ENCODE data around the gene CDC42BPA. TPM values are rescaled to one million over a fixed set of nuclear protein-coding genes. Genes with fewer than 3 reads are reported as not detected.

Gene CDC42BPA
- total RNA-seq, 1 experiment from 2014 or later, result not detected

DNA sequence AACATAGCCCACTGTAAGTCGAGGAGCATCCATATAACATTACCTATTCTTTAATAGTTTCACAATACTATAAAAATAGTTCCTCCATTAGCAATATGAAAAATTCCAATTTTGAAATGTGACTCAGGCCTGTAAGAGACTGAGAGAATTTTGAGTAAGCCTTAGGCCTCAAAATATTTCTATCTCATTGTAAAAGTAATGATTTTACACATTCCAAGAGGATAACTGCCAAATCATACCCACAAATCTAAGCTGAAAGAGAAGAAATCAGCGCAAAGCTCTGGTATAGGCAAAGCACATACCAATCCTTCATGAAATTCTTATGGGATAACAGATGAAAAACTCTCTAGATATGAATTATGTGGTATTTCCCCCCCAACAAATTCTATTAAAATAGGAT, 144.1 kb downstream of the CDC42BPA start:
- Histone ChIP-seq H3K4me2 (ENCODE audit: low read depth, low read length, poor library complexity, severe bottlenecking) (no peak overlapping the region), H3K4me1 (ENCODE audit: low read length) (no peaks in the 10 kb centered on the region), H3K4me3 (ENCODE audit: low read length) (no peak overlapping the region), H4K20me1 (ENCODE audit: insufficient read depth, low read depth, low read length) (no peaks in the 10 kb centered on the region), H3K9ac (ENCODE audit: low read length) (no peak overlapping the region), H2AFZ (ENCODE audit: low read length) (no peak overlapping the region), H3K9me3 (ENCODE audit: low read length) (no peaks in the 10 kb centered on the region), H3K27me3 (ENCODE audit: low read length) (no peaks in the 10 kb centered on the region), H3K36me3 (ENCODE audit: insufficient read depth, low read length) (no peaks in the 10 kb centered on the region), H3K9me2 (replicated peaks; ENCODE audit: insufficient read depth, low read length) (no peaks in the 10 kb centered on the region), H3K27ac (ENCODE audit: low read length) (no peak overlapping the region), H3K79me2 (ENCODE audit: low read length) (no peaks in the 10 kb centered on the region)
- DNase-seq, result no peak

DNA sequence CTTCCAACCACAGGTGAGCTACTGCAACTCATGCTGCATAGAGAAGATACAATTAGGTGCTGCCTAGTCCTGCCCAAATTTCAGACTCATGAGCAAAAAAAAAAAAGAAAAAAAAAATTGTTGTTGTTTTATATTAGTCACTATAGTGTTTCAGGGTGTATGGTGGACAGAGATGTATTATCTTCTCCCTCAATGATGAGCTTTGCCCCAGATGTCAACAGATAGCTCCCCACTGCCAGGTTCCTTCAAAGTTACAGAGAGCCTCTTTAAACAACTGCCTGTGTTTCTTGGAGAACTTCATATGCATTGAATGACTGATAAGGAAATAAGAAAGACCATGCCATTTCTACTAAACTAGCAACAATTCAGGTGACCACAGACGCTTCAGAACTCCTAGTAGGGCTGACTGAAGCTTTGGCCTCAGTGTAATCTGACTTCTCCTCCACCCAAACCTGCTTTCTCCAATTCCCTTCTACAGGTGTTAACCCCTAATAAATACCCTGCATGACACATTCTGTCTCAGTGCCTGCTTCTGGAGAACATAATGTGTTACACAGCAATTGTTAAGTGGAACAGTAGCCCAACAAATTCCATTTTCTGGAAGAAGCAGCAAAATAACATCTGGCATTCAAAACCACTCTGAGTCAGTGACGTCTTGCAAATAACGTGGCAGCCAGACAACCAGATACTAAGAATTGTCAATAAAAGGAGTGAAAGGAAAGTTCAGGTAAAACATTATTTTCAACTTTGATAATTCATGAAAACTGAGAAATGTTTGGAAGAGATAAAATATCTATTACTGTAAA, 147.7 kb downstream of the CDC42BPA start:
- H3K9me3 ChIP-seq (ENCODE audit: low read length), result no peaks in the 10 kb centered on the region
- no peaks in the 10 kb centered on the region for H3K9me2 ChIP-seq (replicated peaks; ENCODE audit: insufficient read depth, low read length)
- no peaks in the 10 kb centered on the region for H3K79me2 ChIP-seq (ENCODE audit: low read length)
- no peak for DNase-seq
- no peak overlapping the region for H3K4me3 ChIP-seq (ENCODE audit: low read length)
- no peak overlapping the region for H3K27ac ChIP-seq (ENCODE audit: low read length)
- no peak overlapping the region for H3K4me2 ChIP-seq (ENCODE audit: low read depth, low read length, poor library complexity, severe bottlenecking)
- H2AFZ ChIP-seq (ENCODE audit: low read length), result no peak overlapping the region
- no peaks in the 10 kb centered on the region for H3K4me1 ChIP-seq (ENCODE audit: low read length)
- no peaks in the 10 kb centered on the region for H4K20me1 ChIP-seq (ENCODE audit: insufficient read depth, low read depth, low read length)
- no peaks in the 10 kb centered on the region for H3K36me3 ChIP-seq (ENCODE audit: insufficient read depth, low read length)
- no peak overlapping the region for H3K9ac ChIP-seq (ENCODE audit: low read length)
- H3K27me3 ChIP-seq (ENCODE audit: low read length), result no peaks in the 10 kb centered on the region

DNA sequence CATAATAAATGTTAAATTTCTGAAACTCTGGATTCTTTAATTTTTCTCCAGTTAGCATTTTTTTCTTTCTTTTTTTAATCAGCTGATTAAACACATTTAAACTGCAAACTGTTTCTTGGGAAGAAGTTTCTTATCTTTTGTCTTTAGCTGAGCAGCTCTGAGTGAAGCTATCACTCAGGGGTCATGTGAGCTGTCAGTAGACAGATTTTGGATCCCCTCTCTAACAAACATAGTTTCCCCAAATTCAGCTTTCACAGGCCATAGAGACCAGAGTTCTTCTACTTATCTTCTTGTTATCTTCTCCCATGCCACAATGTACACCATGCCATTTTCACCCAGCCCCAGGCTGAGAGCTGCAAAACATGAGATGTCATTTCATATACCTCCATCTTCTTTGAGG, 148.9 kb downstream of the CDC42BPA start:
- H3K27me3 ChIP-seq (ENCODE audit: low read length), result no peaks in the 10 kb centered on the region
- no peaks in the 10 kb centered on the region for H4K20me1 ChIP-seq (ENCODE audit: insufficient read depth, low read depth, low read length)
- no peaks in the 10 kb centered on the region for H3K36me3 ChIP-seq (ENCODE audit: insufficient read depth, low read length)
- DNase-seq, result no peak
- H3K9ac ChIP-seq (ENCODE audit: low read length), result no peak overlapping the region
- no peak overlapping the region for H3K4me2 ChIP-seq (ENCODE audit: low read depth, low read length, poor library complexity, severe bottlenecking)
- H3K9me2 ChIP-seq (replicated peaks; ENCODE audit: insufficient read depth, low read length), result no peaks in the 10 kb centered on the region
- no peaks in the 10 kb centered on the region for H3K9me3 ChIP-seq (ENCODE audit: low read length)
- no peaks in the 10 kb centered on the region for H3K79me2 ChIP-seq (ENCODE audit: low read length)
- no peaks in the 10 kb centered on the region for H3K4me1 ChIP-seq (ENCODE audit: low read length)
- H3K27ac ChIP-seq (ENCODE audit: low read length), result no peak overlapping the region
- H2AFZ ChIP-seq (ENCODE audit: low read length), result no peak overlapping the region
- H3K4me3 ChIP-seq (ENCODE audit: low read length), result no peak overlapping the region

GRCh38 chr1:227167276-227168101, 150.8 kb downstream of the CDC42BPA start:
- H3K27ac ChIP-seq (ENCODE audit: low read length), result no peak overlapping the region
- H3K4me1 ChIP-seq (ENCODE audit: low read length), result no peaks in the 10 kb centered on the region
- no peak overlapping the region for H2AFZ ChIP-seq (ENCODE audit: low read length)
- H3K27me3 ChIP-seq (ENCODE audit: low read length), result no peaks in the 10 kb centered on the region
- H3K4me2 ChIP-seq (ENCODE audit: low read depth, low read length, poor library complexity, severe bottlenecking), result no peak overlapping the region
- H3K36me3 ChIP-seq (ENCODE audit: insufficient read depth, low read length), result no peaks in the 10 kb centered on the region
- no peak overlapping the region for H3K4me3 ChIP-seq (ENCODE audit: low read length)
- H3K9me3 ChIP-seq (ENCODE audit: low read length), result no peaks in the 10 kb centered on the region
- no peak overlapping the region for H3K9ac ChIP-seq (ENCODE audit: low read length)
- no peaks in the 10 kb centered on the region for H3K79me2 ChIP-seq (ENCODE audit: low read length)
- DNase-seq, result no peak
- no peaks in the 10 kb centered on the region for H4K20me1 ChIP-seq (ENCODE audit: insufficient read depth, low read depth, low read length)
- no peaks in the 10 kb centered on the region for H3K9me2 ChIP-seq (replicated peaks; ENCODE audit: insufficient read depth, low read length)

GRCh38 chr1:227166559-227166958, 151.7 kb downstream of the CDC42BPA start:
- H3K79me2 ChIP-seq (ENCODE audit: low read length), result no peaks in the 10 kb centered on the region

GRCh38 chr1:227161470-227161869, 156.8 kb downstream of the CDC42BPA start:
- Histone ChIP-seq H3K79me2 (ENCODE audit: low read length) (no peaks in the 10 kb centered on the region), H3K9me2 (replicated peaks; ENCODE audit: insufficient read depth, low read length) (no peaks in the 10 kb centered on the region), H3K9me3 (ENCODE audit: low read length) (no peaks in the 10 kb centered on the region)

More at GRCh38 chr1:227166559-227166958, 151.7 kb downstream of the CDC42BPA start:
- H4K20me1 ChIP-seq (ENCODE audit: insufficient read depth, low read depth, low read length), result no peaks in the 10 kb centered on the region
- DNase-seq, result no peak
- no peaks in the 10 kb centered on the region for H3K9me2 ChIP-seq (replicated peaks; ENCODE audit: insufficient read depth, low read length)
- H3K4me2 ChIP-seq (ENCODE audit: low read depth, low read length, poor library complexity, severe bottlenecking), result no peak overlapping the region
- no peaks in the 10 kb centered on the region for H3K36me3 ChIP-seq (ENCODE audit: insufficient read depth, low read length)
- no peak overlapping the region for H3K9ac ChIP-seq (ENCODE audit: low read length)
- H3K27me3 ChIP-seq (ENCODE audit: low read length), result no peaks in the 10 kb centered on the region
- H3K4me1 ChIP-seq (ENCODE audit: low read length), result no peaks in the 10 kb centered on the region
- no peak overlapping the region for H2AFZ ChIP-seq (ENCODE audit: low read length)
- no peak overlapping the region for H3K27ac ChIP-seq (ENCODE audit: low read length)
- no peak overlapping the region for H3K4me3 ChIP-seq (ENCODE audit: low read length)
- no peaks in the 10 kb centered on the region for H3K9me3 ChIP-seq (ENCODE audit: low read length)

GRCh38 chr1:227156520-227156919, 161.8 kb downstream of the CDC42BPA start:
- no peaks in the 10 kb centered on the region for H3K9me2 ChIP-seq (replicated peaks; ENCODE audit: insufficient read depth, low read length)
- H3K9me3 ChIP-seq (ENCODE audit: low read length), result no peaks in the 10 kb centered on the region
- no peak overlapping the region for H3K4me2 ChIP-seq (ENCODE audit: low read depth, low read length, poor library complexity, severe bottlenecking)
- H4K20me1 ChIP-seq (ENCODE audit: insufficient read depth, low read depth, low read length), result no peaks in the 10 kb centered on the region
- H3K36me3 ChIP-seq (ENCODE audit: insufficient read depth, low read length), result no peaks in the 10 kb centered on the region
- no peaks in the 10 kb centered on the region for H3K27me3 ChIP-seq (ENCODE audit: low read length)
- no peak overlapping the region for H2AFZ ChIP-seq (ENCODE audit: low read length)
- H3K27ac ChIP-seq (ENCODE audit: low read length), result no peak overlapping the region
- H3K4me3 ChIP-seq (ENCODE audit: low read length), result no peak overlapping the region
- H3K4me1 ChIP-seq (ENCODE audit: low read length), result no peaks in the 10 kb centered on the region
- DNase-seq, result no peak
- H3K79me2 ChIP-seq (ENCODE audit: low read length), result no peaks in the 10 kb centered on the region
- H3K9ac ChIP-seq (ENCODE audit: low read length), result no peak overlapping the region

More at GRCh38 chr1:227161470-227161869, 156.8 kb downstream of the CDC42BPA start:
- no peaks in the 10 kb centered on the region for H4K20me1 ChIP-seq (ENCODE audit: insufficient read depth, low read depth, low read length)
- H3K36me3 ChIP-seq (ENCODE audit: insufficient read depth, low read length), result no peaks in the 10 kb centered on the region
- no peak overlapping the region for H2AFZ ChIP-seq (ENCODE audit: low read length)
- no peak for DNase-seq
- H3K4me3 ChIP-seq (ENCODE audit: low read length), result no peak overlapping the region
- no peaks in the 10 kb centered on the region for H3K4me1 ChIP-seq (ENCODE audit: low read length)
- H3K27me3 ChIP-seq (ENCODE audit: low read length), result no peaks in the 10 kb centered on the region
- no peak overlapping the region for H3K9ac ChIP-seq (ENCODE audit: low read length)
- no peak overlapping the region for H3K27ac ChIP-seq (ENCODE audit: low read length)
- no peak overlapping the region for H3K4me2 ChIP-seq (ENCODE audit: low read depth, low read length, poor library complexity, severe bottlenecking)

GRCh38 chr1:227155688-227156087, 162.6 kb downstream of the CDC42BPA start:
- Histone ChIP-seq H4K20me1 (ENCODE audit: insufficient read depth, low read depth, low read length) (no peaks in the 10 kb centered on the region), H2AFZ (ENCODE audit: low read length) (no peak overlapping the region), H3K9ac (ENCODE audit: low read length) (no peak overlapping the region), H3K9me3 (ENCODE audit: low read length) (no peaks in the 10 kb centered on the region), H3K27ac (ENCODE audit: low read length) (no peak overlapping the region), H3K27me3 (ENCODE audit: low read length) (no peaks in the 10 kb centered on the region), H3K9me2 (replicated peaks; ENCODE audit: insufficient read depth, low read length) (no peaks in the 10 kb centered on the region), H3K4me2 (ENCODE audit: low read depth, low read length, poor library complexity, severe bottlenecking) (no peak overlapping the region), H3K4me3 (ENCODE audit: low read length) (no peak overlapping the region), H3K4me1 (ENCODE audit: low read length) (no peaks in the 10 kb centered on the region), H3K79me2 (ENCODE audit: low read length) (no peaks in the 10 kb centered on the region), H3K36me3 (ENCODE audit: insufficient read depth, low read length) (no peaks in the 10 kb centered on the region)
- no peak for DNase-seq
